PC-3 (cell line): ENCODE results near the gene MAP1LC3B2. TPM values are rescaled to one million over a fixed set of nuclear protein-coding genes. Genes with fewer than 3 reads are reported as not detected.
A peak's percentile ranks its signal among the peaks of the same experiment; 100 is the strongest.

ENCODE experiments used
- ATAC-seq: fragments of 200-7000 bp; cut with Tn5 transposase; 2 replicates; pipeline ENCODE4 v1.9.1; 2020; ENCODE audit warnings: mild to moderate bottlenecking, moderate library complexity
- BruUV-seq: library from RNA; stranded (reverse); fragments of 400-500 nt; replicated peaks from 2 replicates; lab custom pipeline; 2021; lab: Mats Ljungman, UMichigan
- CTCF ChIA-PET: fragments of 300-600 bp; sonication (Branson Sonifier 250); formaldehyde crosslinking; loops from one replicate; lab custom pipeline; 2022; ENCODE audit warnings: antibody characterized with exemption; lab: Charles Lee
- POLR2A ChIA-PET: fragments of 300-600 bp; sonication (Branson Sonifier 250); formaldehyde crosslinking; loops from one replicate; lab custom pipeline; 2022; ENCODE audit warnings: antibody characterized with exemption; ENCODE audit not compliant: unreplicated experiment; lab: Charles Lee
- DNase-seq: peaks from one replicate; pipeline ENCODE4 v3.0.0-alpha.2; 2015
- H2AFZ ChIP-seq: fragments of 300-600 bp; sonication (generic); 2 replicates; pipeline ENCODE4 v1.6.0; 2016; ENCODE audit warnings: antibody characterized with exemption, low read length
- H3F3A ChIP-seq: fragments of 300-600 bp; sonication (generic); one replicate; pipeline ENCODE4 v1.6.0; 2017; ENCODE audit warnings: antibody characterized with exemption, low read length, control low read depth, mild to moderate bottlenecking; ENCODE audit not compliant: unreplicated experiment
- H3K27ac ChIP-seq: fragments of 300-600 bp; sonication (generic); 2 replicates; pipeline ENCODE4 v1.5.1; 2016; ENCODE audit warnings: mild to moderate bottlenecking, low read length
- H3K27me3 ChIP-seq: fragments of 300-600 bp; sonication (generic); 2 replicates; pipeline ENCODE4 v1.6.1; 2016; ENCODE audit warnings: low read length, mixed read lengths
- H3K36me3 ChIP-seq: fragments of 300-600 bp; sonication (generic); 2 replicates; pipeline ENCODE4 v1.6.1; 2016; ENCODE audit warnings: low read depth, mixed run types, low read length, mixed read lengths
- H3K4me1 ChIP-seq: fragments of 300-600 bp; sonication (generic); 2 replicates; pipeline ENCODE4 v1.5.1; 2016; ENCODE audit warnings: low read length; ENCODE audit not compliant: insufficient read depth
- H3K4me2 ChIP-seq: fragments of 300-600 bp; sonication (generic); 2 replicates; pipeline ENCODE4 v1.6.0; 2016; ENCODE audit warnings: low read length
- H3K4me3 ChIP-seq: fragments of 300-600 bp; sonication (generic); 2 replicates; pipeline ENCODE4 v1.5.1; 2016; ENCODE audit warnings: mild to moderate bottlenecking, low read length, mixed read lengths
- H3K79me2 ChIP-seq: fragments of 300-600 bp; sonication (generic); 2 replicates; pipeline ENCODE4 v1.6.1; 2017; ENCODE audit warnings: low read length, mixed read lengths
- H3K9ac ChIP-seq: fragments of 300-600 bp; sonication (generic); 2 replicates; pipeline ENCODE4 v1.6.0; 2016; ENCODE audit warnings: mild to moderate bottlenecking, low read length
- H3K9me2 ChIP-seq: fragments of 300-600 bp; sonication (generic); replicated peaks from 2 replicates; pipeline ENCODE4 v1.6.1; 2016; ENCODE audit warnings: mixed run types, low read length, mixed read lengths
- H3K9me3 ChIP-seq: fragments of 300-600 bp; sonication (generic); 2 replicates; pipeline ENCODE4 v1.6.1; 2016; ENCODE audit warnings: low read length, mixed read lengths
- H4K20me1 ChIP-seq: fragments of 300-600 bp; sonication (generic); 2 replicates; pipeline ENCODE4 v1.6.1; 2016; ENCODE audit warnings: low read length, mixed read lengths
- EZH2 ChIP-seq: fragments of 300-600 bp; sonication (generic); IDR thresholded peaks from one replicate; pipeline ENCODE4 v1.6.1; 2017; ENCODE audit warnings: antibody characterized with exemption, mild to moderate bottlenecking, low read length; ENCODE audit not compliant: unreplicated experiment
- EZH2phosphoT487 ChIP-seq: fragments of 300-600 bp; sonication (generic); IDR thresholded peaks from 2 replicates; pipeline ENCODE4 v1.6.1; 2018; ENCODE audit warnings: mild to moderate bottlenecking, antibody characterized with exemption, low read length, borderline replicate concordance
- intact Hi-C: fragments of 100-400 bp; cut with micrococcal nuclease; formaldehyde crosslinking; loops from 2 replicates; pipeline ENCODE4 v1.9.0; 2023
- total RNA-seq: library from RNA; depleted of rRNA; stranded (reverse); fragments of >200 nt; gene quantifications from 2 replicates; pipeline ENCODE4 v1.2.3, GENCODE V29; 2014
- TF ChIP-seq, protein P1 (sequence below): fragments of 300-600 bp; sonication (generic); conservative IDR thresholded peaks from 2 replicates; pipeline ENCODE4 v1.5.1; 2017; ENCODE audit warnings: antibody characterized with exemption, low read depth, mild to moderate bottlenecking, low read length

Gene MAP1LC3B2
- total RNA-seq, 1 experiment from 2014 or later: not detected

DNA sequence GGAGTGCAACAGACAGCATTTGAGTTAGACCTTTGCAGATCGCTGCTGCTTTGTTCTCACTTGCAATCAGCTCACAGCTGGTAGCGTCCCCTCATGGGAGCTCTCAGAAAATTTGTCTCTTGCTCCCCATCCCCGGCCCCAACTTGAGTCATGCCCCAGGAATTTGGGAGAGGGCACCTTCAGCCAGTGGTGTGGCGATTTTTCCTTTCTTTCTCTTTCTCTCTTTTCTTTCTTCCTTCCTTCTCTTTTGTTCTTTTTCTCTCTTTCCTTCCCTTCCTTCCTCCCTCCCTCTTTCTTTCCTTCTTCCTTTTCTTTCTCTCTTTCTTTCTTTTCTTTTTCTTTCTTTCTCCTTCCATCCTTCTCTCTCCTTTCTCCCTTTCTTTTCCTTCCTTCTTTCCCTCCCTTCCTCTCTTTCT is 34.2 kb upstream of the MAP1LC3B2 start:
- Histone ChIP-seq H3K4me1 (peaks cover 60% of the 10 kb centered on the region), H3K27me3 (no peaks in the 10 kb centered on the region), H4K20me1 (no peaks in the 10 kb centered on the region), H3K4me3 (peak overlapping the region; percentile 49), H3K9ac (peak overlapping the region; percentile 92), H3K9me3 (no peaks in the 10 kb centered on the region), H3K9me2 (no peaks in the 10 kb centered on the region), H3F3A (peaks cover 4% of the 10 kb centered on the region), H3K36me3 (no peaks in the 10 kb centered on the region; the same call in 1 of the 2 replicates), H3K4me2 (peak overlapping the region; percentile 76), H2AFZ (peak overlapping the region; percentile 63; the same call in 1 of the 2 replicates), H3K79me2 (no peaks in the 10 kb centered on the region), H3K27ac (peak overlapping the region; percentile 96)
- intact Hi-C loops: loop anchor here (1.0 to 10.0 kb wide), 3 partner anchors 70 to 170 kb away; no protein-coding TSS in a partner anchor
- ATAC-seq (peak; percentile 23), DNase-seq (peak; percentile 88)
- no TSS peak for BruUV-seq
- POLR2A ChIA-PET: interaction anchor here (0.6 to 1.3 kb wide), 5 partner anchors 9 to 91 kb away, joined by 3 to 6 read pairs (median 4); no protein-coding TSS in a partner anchor
- CTCF ChIA-PET: interaction anchor here (0.9 to 1.6 kb wide), 2 partner anchors 68 to 118 kb away, joined by 3 to 6 read pairs; no protein-coding TSS in a partner anchor
- TF ChIP-seq EZH2 (no peak), EZH2phosphoT487 (no peak)
- TF ChIP-seq, protein P1, sequence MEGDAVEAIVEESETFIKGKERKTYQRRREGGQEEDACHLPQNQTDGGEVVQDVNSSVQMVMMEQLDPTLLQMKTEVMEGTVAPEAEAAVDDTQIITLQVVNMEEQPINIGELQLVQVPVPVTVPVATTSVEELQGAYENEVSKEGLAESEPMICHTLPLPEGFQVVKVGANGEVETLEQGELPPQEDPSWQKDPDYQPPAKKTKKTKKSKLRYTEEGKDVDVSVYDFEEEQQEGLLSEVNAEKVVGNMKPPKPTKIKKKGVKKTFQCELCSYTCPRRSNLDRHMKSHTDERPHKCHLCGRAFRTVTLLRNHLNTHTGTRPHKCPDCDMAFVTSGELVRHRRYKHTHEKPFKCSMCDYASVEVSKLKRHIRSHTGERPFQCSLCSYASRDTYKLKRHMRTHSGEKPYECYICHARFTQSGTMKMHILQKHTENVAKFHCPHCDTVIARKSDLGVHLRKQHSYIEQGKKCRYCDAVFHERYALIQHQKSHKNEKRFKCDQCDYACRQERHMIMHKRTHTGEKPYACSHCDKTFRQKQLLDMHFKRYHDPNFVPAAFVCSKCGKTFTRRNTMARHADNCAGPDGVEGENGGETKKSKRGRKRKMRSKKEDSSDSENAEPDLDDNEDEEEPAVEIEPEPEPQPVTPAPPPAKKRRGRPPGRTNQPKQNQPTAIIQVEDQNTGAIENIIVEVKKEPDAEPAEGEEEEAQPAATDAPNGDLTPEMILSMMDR: peak; percentile 46

DNA sequence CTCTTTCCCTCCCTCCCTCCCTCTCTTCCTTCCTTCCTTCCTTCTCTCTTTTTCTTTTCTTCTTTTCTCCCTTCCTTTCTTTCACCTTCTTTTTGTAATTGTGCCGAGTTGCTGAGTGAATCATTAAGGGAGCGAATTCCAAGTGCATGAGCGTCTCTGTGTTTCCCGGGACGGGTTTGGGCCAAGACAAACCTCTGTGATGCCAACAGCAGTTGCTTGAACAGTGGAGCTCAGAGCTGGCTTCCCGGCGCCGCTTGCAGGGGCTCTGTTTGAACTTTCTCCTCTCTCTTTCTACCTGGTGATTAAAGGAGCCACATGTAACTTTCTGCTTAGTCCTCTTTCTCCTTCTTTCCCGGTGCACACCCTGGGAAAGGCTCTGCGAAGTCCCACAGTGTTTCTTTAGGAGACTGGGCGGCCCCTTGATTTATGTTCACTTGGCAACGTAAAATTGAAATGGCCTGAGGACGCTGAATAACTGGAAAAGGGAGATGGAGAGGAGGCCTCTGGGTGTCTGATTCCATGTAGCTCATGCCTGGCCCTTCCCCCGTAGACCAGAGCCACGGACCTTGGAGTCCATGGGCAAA is 33.7 kb upstream of the MAP1LC3B2 start:
- Histone ChIP-seq H3F3A (peaks cover 4% of the 10 kb centered on the region), H4K20me1 (no peaks in the 10 kb centered on the region), H3K27ac (peak overlapping the region; percentile 96), H3K27me3 (no peaks in the 10 kb centered on the region), H3K9ac (peak overlapping the region; percentile 92), H2AFZ (peak overlapping the region; percentile 63), H3K4me1 (peaks cover 63% of the 10 kb centered on the region), H3K36me3 (no peaks in the 10 kb centered on the region; the same call in 1 of the 2 replicates), H3K9me2 (no peaks in the 10 kb centered on the region), H3K9me3 (no peaks in the 10 kb centered on the region), H3K4me2 (peak overlapping the region; percentile 76), H3K4me3 (peak overlapping the region; percentile 49), H3K79me2 (no peaks in the 10 kb centered on the region)
- POLR2A ChIA-PET: interaction anchor here (0.6 to 1.3 kb wide), 3 partner anchors 8 to 92 kb away, joined by 3 to 5 read pairs (median 4); no protein-coding TSS in a partner anchor
- TF ChIP-seq, protein P1: no peak
- TF ChIP-seq EZH2: no peak
- no peak for TF ChIP-seq EZH2phosphoT487
- ATAC-seq (peak; percentile 73), DNase-seq (peak; percentile 97)
- CTCF ChIA-PET: interaction anchor here (1.6 kb wide), 1 partner anchor 119 kb away, joined by 6 read pairs; no protein-coding TSS in a partner anchor
- intact Hi-C loops: loop anchor here (1.0 to 10.0 kb wide), 3 partner anchors 70 to 169 kb away; no protein-coding TSS in a partner anchor
- TSS peak; percentile 98 for BruUV-seq
